ENCODE data around the gene HCFC1R1.

GRCh38 chr16:3021449-3022207 is 2.1 kb downstream of the HCFC1R1 start:
- TF ChIP-seq CTCF (IDR thresholded peaks at IDR 0.05; ENCODE audit: low read length): peak; percentile 58
- TF ChIP-seq EZH2 (IDR thresholded peaks at IDR 0.05; ENCODE audit: borderline replicate concordance, low read length): no peak

All from OCI-LY1 (cell line).